Activated naive CD4-positive, alpha-beta T cell treated with anti-CD3 and anti-CD28 coated beads, Interleukin-2, amount 50 U/mL, for 72 hours (primary cell): ENCODE data around the gene CCDC137. TPM values are rescaled to one million over a fixed set of nuclear protein-coding genes. Genes with fewer than 3 reads are reported as not detected.
A peak's percentile ranks its signal among the peaks of the same experiment; 100 is the strongest.

Experiments
- ATAC-seq, 2 donors: fragments of 150-1000 bp; cut with Tn5 transposase; 2 replicates each; pipeline ENCODE4 v1.10.0; 2021; ENCODE audit warnings: mild to moderate bottlenecking in 2 of 2, moderate library complexity in 2 of 2
- DNase-seq, 2 donors: peaks; one replicate each; pipeline ENCODE4 v3.0.0; 2021 to 2022; ENCODE audit warnings: low spot score in 2 of 2
- H3K27ac Mint-ChIP-seq, 2 donors: one replicate each; pipeline ENCODE4 v1.8.0; 2022; ENCODE audit warnings: mild to moderate bottlenecking in 2 of 2, mixed read lengths in 2 of 2
- H3K36me3 Mint-ChIP-seq, 2 donors: one replicate each; pipeline ENCODE4 v1.8.0; 2022; ENCODE audit warnings: mixed read lengths in 2 of 2
- H3K9me3 Mint-ChIP-seq, 2 donors: one replicate each; pipeline ENCODE4 v1.8.0; 2022; ENCODE audit warnings: mixed read lengths in 2 of 2
- total RNA-seq, 2 donors: library from RNA; stranded (reverse); gene quantifications; one replicate each; pipeline ENCODE4 v1.2.3, GENCODE V29; 2022

The CCDC137 gene
- total RNA-seq, 2 donors from 2014 or later = 35.0 to 38.7 TPM

DNA sequence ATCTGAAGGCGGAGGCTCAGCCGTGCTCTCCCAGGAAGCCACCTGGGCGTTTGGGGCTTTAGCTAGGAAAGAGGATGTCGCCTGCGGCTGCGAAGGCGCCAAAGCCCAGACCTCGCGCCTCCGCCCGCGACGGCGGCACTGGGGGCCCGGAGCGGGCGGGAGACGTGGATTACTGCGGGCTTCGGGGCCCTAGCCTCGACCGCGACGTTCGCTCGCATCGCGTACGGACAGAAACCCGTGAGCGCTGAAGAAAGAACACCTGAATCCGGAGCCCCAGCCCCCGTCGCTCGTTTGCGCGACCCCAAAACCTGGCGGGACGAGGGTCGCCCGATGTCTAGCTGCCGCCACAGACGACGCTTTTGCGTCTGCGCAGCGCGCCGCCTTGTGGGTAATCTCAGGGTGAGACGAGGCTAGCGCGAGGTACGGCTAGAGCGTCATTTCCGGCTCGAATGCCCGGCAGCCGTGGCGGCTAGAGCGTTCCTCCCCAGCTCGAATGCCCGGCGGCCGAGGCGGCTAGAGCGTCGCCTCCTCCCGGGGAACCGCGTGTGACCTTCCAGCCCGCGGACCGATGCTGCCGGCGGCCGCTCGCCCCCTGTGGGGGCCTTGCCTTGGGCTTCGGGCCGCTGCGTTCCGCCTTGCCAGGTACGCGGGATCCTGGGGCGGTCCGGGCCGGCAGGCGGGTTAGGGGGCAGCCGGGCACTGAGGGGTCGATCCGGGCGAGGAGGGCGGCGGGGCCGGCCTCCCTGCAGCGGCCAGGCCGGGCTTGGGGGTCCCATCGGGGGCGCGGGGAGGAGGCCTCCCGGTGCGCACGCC is 36.6 kb downstream of the CCDC137 start, which contains the start of gene MRPL12:
Gene MRPL12, plus strand, starts transcription at position 434 of the 813 bp plus-strand sequence. Its CDS starts 135 bp downstream, at position 569.
- DNase-seq (peak; percentile 87 to 89), ATAC-seq (peak; percentile 91 to 92)
- no peaks in the 10 kb centered on the region for H3K9me3 Mint-ChIP-seq
- peak within 1 kb of the TSS; percentile 99 to 100 for H3K27ac Mint-ChIP-seq
- H3K36me3 Mint-ChIP-seq = peaks cover 36 to 49% of the 10 kb centered on the region in 2 donors

DNA sequence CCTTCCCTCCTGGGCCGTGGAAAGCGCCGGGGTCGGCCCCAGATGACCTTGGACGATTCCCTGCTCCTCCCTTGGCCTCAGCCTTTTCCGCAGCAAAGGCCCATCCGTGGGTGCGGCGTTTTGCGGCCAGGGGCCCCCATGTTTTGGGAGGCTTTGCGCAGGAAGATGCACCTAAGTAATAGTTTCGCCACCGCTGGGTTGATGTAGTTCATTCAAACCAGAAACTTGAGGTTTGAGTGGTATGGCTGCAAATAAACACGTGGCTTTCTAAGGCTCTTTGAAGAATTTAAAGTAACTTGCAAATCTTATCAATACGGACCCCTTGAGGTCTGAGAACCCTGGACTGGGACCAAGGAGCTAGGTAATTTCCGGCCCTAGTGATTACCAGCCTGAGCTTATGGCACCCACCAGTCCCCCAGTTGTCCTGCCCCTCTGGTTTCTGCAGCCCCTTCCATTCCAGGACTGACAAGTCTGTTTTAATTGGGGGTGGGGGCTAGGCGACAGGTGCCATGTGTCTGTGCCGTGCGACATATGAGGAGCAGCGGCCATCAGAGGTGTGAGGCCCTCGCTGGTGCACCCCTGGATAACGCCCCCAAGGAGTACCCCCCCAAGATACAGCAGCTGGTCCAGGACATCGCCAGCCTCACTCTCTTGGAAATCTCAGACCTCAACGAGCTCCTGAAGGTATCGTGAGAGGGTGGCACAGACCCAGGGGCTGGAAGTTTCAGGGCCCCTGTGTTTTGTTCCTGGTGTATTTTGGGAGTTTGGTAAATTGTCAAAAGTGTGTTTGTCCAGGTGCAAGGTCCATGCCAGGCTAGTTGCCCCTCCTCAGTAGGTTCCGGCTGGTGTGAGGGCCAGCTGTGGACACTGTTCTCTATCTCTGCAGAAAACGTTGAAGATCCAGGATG is 37.5 kb downstream of the CCDC137 start:
- Mint-ChIP-seq H3K9me3 (no peaks in the 10 kb centered on the region), H3K27ac (peak overlapping the region; percentile 90 to 99), H3K36me3 (peaks cover 36 to 44% of the 10 kb centered on the region in 2 donors)
- peak in 1 of 2 donors; percentile 14 for ATAC-seq
- DNase-seq = no peak

DNA sequence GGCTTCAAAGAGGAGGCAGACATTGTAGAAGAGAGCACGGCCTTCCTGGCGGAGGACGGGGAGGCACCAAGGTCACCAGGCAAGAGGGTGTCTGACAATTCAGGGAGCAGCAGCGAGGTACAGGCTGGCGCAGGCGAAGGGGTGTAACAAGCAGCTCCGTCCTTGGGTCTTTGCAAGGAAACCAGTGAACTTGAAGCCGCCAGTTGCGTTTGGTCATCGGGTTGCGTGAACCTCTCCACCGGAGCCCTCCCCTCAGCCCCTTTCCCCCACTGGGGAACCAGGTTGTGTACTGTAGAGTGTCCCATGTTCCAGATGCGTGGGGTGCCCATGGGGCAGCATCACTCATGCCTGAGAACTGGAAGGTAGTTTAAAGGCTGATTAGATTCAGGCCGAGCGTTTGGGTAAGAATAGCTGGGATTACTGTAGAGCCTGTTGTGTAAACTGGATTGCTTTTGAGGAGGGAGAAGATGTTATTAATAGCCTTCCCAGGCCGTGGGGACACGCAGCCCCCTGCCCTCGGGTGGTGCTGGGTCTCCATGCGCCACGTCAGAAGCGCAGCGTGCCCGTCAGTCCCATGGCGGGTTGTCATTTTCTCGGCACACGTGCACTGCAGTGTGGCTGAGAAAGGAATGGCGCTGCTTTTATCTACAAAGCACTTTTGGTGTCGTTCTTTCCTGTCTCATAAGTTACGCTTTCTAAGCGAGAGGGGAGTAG is 39.1 kb downstream of the CCDC137 start:
- no peak overlapping the region for H3K27ac Mint-ChIP-seq
- no peaks in the 10 kb centered on the region for H3K9me3 Mint-ChIP-seq
- peaks cover 36 to 43% of the 10 kb centered on the region in 2 donors for H3K36me3 Mint-ChIP-seq
- DNase-seq = no peak
- no peak for ATAC-seq

DNA sequence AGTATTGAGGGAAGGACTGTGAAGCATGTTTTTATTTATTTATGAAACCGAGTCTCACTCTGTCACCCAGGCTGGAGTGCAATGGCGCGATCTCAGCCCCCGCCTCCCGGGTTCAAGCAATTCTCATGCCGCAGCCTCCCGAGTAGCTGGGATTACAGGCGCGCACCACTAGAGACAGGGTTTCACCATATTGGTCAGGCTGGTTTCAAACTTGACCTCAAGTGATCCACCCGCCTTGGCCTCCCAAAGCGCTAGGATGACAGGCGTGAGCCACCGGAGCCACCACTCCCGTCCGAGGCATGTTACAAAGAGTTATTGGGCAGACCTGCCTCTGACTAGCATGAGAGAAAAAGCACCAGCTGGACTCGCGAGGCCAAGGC is 39.7 kb downstream of the CCDC137 start:
- no peaks in the 10 kb centered on the region for H3K9me3 Mint-ChIP-seq
- peaks cover 36 to 37% of the 10 kb centered on the region in 2 donors for H3K36me3 Mint-ChIP-seq
- H3K27ac Mint-ChIP-seq = peak overlapping the region in 1 of 2 donors; percentile 86
- DNase-seq (no peak), ATAC-seq (no peak)

DNA sequence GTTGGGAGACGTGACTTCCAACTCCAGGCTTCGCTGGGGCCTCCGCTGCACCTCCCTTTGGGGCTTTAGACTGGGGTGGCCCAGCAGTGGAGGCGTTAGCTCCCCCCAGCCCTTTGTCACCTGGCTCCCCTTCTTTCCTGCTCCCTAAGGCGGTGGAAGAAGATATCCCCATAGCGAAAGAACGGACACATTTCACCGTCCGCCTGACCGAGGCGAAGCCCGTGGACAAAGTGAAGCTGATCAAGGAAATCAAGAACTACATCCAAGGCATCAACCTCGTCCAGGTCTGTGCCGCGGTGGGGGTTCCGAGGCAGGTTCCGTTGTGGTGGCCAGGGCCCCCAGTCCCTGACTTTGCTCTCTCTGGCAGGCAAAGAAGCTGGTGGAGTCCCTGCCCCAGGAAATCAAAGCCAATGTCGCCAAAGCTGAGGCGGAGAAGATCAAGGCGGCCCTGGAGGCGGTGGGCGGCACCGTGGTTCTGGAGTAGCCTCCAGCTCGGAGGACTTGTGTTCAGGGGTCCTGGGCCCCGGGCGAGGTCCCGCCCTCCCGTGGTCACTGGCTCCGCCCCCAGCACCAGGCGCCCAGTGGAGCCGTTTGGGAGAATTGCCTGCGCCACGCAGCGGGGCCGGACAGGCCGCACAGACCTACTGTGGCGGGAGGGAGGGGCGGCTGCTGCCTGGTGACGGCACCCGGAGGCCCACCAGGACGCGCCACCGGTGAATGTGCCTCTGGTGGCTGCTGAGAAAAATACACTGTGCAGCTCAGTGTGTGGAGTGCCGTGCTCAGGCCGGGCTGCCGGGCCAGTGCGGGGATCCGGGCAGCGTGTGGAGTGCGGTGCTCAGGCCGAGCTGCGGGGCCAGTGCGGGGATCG is 40.5 kb downstream of the CCDC137 start:
- DNase-seq = no peak
- Mint-ChIP-seq H3K36me3 (peaks cover 32 to 36% of the 10 kb centered on the region in 2 donors), H3K27ac (no peak overlapping the region), H3K9me3 (no peaks in the 10 kb centered on the region)
- no peak for ATAC-seq

DNA sequence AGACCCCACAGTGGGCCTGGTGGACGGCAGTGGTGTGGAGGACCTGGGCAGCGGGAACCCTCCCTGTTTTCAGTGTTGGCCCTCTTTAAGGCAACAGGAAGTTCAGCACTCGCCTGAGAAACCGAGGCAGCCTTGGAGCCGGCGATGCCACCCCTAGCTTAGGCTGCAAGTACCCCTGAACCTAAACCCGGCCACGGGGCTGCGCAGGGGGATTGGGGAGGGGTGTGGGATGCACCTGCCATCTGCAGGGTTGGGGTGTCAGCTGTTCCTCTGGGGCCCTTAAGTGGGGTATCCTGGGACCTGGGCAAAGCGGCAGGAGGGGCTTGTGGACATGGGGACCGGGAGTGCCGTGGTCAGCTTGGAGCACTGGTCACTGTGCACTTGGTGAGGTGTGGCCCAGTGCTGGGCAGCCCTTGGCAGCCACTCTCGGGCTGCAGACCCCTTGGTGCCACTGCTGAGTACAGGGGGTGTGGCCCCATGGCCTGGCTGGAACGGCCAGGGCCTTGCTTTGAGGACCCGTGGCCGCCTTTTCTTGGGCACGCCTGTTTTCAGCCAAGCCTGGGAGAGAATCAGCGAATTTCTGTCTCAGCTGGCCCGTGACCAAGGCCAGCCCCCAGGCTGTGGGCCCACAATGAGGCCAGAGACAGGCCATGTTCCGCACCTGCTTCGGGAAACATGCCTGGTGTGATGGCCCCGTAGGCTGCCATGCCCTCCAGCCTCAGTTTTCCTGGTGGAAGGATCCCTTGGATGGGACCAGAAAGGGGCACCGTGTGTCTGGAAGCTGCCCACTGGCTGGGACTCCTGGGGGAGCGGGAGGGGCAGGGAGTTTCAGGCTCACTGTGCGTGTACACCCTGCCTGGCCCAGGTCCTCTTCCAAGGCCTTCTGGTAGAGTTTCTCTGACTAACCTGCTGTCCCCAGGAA is 41.4 kb downstream of the CCDC137 start:
- DNase-seq (no peak), ATAC-seq (no peak)
- H3K9me3 Mint-ChIP-seq = no peaks in the 10 kb centered on the region
- H3K27ac Mint-ChIP-seq = no peak overlapping the region
- peaks cover 22 to 31% of the 10 kb centered on the region in 2 donors for H3K36me3 Mint-ChIP-seq

DNA sequence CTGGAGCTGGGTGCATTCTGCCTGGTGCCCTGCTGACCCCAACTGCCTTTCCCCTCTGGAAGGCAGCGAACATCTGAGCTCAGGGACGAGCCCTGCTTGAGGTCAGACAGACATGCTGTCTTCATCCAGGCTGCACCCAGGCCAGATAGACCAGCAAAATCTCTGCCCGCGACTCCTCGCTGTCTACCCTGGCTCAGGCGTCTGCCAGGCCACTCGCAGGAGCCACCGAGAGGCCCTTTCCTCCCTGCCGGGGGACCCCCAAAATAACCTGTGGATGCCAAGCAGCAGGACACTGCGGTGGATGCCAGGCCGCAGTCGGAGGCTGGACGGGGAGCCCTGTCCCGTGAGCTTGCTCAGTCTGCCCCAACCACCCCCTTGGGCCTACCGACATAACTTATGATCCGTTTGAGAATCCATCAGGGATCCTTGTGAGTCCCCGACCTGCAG is 42.2 kb downstream of the CCDC137 start:
- ATAC-seq (no peak), DNase-seq (no peak)
- no peaks in the 10 kb centered on the region for H3K9me3 Mint-ChIP-seq
- peaks cover 21 to 30% of the 10 kb centered on the region in 2 donors for H3K36me3 Mint-ChIP-seq
- peak overlapping the region in 1 of 2 donors; percentile 93 for H3K27ac Mint-ChIP-seq

DNA sequence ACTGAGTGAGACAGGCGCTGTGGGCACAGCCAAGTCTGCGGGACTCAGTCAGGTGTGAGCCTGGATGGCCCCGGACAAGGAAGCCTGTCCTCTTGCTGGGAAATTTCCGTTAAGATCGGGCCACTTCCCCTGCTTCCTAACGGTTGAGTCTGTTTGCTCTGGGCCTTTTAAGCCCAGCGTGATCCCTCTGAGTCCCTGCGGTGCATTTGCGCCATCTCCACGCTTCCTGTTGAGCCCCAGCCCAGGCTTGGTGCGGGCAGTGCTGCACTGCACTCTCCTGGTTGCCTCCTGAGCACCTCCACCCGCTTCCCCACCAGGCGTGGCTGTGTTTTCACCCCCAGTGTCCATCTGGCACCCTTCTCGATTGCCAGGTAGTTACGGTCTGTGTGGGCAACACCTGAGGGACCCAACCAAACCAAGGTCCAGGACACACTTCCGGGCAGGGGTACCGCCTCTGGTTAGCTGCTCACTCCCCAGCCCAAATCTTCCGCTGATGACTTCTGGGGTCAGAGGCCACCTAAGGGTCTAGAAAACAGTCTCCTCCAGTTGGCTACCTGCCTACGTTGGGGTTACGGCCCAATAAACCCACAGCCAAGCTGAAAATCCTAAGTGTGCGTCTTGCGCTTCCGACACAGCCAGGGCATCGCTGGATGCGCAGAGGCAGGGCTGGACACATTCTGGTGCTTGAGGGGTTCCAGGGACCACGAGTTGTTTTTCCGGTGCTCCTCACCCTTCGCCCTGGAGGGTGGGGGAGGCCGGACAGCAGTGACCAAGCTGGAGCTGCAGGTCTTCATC is 44.2 kb downstream of the CCDC137 start:
- Mint-ChIP-seq H3K9me3 (no peaks in the 10 kb centered on the region), H3K27ac (peak overlapping the region; percentile 85 to 94), H3K36me3 (peaks cover 9 to 17% of the 10 kb centered on the region in 2 donors)
- ATAC-seq (no peak), DNase-seq (no peak)

DNA sequence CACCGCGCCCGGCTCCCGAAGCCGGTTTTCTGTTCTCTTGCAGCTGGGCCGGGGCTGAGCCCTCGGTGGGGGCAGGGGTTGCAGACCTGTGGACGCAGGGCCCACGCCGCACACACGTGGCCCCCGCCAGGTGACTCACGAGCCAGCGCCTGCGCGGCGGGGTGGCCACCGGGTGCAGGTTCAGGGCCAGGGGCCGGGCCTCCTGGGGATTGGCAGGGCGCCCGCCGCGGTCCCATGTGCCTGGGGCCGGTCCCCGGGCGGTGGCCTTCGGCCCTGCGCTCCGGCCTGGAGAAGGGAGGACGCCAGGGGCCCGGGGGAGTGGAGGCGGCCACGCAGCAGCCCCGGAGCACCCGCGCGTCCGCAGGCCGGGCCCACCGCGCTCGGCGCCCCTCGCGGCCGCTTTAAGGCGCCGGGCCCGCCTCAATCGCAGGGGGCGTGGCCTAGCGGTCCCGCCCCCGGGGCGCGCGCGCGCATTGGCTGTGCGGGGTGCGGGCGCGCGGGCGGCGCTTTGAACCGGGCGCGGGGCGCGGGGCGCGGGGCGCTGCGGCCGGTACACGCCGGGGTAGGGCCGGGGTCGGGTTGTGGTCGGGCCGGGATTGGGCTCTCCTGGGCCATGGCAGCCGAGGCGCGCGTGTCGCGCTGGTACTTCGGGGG is 45.4 kb downstream of the CCDC137 start, which contains the start of gene SLC25A10:
Gene SLC25A10, plus strand, starts transcription at position 471 of the 654 bp plus-strand sequence. Its CDS starts 143 bp downstream, at position 614.
- DNase-seq (peak; percentile 85 to 91), ATAC-seq (peak; percentile 89 to 93)
- Mint-ChIP-seq H3K27ac (peak within 1 kb of the TSS; percentile 85 to 94), H3K36me3 (peaks cover 0 to 6% of the 10 kb centered on the region in 2 donors), H3K9me3 (no peaks in the 10 kb centered on the region)

DNA sequence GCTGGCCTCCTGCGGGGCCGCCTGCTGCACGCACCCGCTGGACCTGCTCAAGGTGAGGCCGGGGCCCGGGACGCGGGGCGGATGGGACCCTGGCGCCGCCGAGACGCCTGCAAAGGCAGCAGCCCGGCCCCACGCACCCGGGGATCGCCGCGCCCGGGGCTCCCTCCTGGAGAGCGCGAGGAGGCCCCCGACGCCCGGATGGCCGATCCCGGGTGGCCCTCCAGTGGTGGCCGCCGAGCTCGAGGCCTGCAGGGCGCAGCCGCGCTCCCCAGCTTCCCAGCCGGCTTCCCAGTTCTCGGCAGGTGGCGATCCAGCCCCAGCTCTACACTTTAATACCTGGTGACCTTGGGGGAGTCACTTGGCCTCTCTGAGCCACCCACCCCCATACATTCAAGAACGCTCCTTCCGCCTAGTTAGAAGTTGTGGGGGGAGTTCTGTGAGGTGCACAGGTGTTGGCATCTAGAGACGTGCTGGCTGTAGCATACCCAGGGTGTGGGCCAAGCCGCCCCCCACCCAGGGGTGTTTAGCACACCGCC is 46.0 kb downstream of the CCDC137 start:
- H3K36me3 Mint-ChIP-seq = peaks cover 0 to 5% of the 10 kb centered on the region in 2 donors
- DNase-seq = no peak
- H3K27ac Mint-ChIP-seq = peak overlapping the region; percentile 85 to 92
- no peaks in the 10 kb centered on the region for H3K9me3 Mint-ChIP-seq
- peak in 1 of 2 donors; percentile 34 for ATAC-seq

DNA sequence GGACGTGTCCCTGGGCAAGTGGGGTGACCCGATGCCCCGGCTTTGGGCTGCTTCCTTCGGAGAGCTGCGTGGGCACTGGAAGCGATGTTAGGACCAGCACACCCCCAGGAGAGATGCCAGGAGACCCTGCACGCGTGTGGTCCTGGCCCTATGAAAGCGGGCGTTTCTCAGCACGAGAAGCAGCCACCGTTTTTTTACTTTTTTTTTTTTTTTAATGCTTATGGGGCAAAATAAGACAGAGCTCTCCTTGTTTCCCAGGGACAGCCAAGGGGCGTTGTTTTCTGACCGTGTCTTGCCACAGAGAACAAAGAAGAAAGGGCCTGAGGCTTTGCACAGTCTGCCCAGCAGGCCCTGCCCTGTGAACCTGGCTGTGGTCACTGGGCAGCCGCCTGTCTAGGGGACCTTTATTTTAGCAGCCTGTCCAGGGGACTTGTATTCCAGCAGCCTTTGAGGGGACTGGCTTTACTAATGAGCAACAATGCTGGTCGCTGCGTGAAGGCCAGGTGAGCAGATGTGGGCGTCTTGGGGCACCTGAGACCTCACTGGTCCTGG is 46.5 kb downstream of the CCDC137 start:
- Mint-ChIP-seq H3K36me3 (peaks cover 0 to 5% of the 10 kb centered on the region in 2 donors), H3K9me3 (no peaks in the 10 kb centered on the region), H3K27ac (peak overlapping the region; percentile 85 to 92)
- DNase-seq (no peak), ATAC-seq (no peak)

DNA sequence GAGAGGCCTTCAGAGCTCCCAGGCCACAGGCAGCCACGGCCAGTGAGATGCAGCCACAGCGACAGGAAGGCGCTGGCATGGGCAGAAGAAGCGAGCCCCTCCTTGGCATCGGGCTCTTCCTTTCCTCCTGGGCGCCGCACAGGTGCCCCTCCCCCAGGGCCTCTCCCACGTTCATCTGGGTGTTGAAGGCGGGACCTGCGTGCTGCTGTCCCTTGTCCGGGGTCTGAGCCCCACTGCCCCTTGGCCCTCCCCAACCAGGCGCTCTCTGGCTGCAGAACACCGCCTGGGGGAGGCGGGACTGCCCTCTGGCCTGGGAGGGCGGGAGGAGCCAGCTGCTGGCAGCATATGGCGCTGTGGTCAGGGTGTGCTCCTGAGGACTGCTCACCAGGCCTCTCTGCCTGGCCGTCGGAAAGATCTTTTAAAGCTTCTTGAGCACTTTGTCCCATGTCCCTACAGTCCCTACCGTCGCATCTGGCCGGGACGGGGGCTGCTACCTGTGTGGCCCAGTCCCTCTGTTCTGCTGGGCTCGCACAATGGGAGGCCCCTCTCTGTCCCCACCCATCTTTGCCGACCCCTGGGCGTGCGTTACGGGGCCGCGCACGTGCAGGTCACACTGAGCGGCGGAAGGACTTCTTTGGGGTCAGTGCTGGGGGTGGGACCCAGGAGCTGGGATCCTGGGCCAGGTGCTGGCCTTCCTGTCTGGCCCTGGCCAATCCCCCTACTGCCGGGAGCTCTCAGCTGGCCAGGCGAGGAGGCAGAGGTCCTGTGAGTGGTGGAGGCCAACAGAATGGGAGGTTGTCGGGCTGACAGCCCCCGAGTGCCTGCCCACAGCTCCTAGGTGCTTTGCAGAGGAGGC is 47.2 kb downstream of the CCDC137 start:
- H3K27ac Mint-ChIP-seq = peak overlapping the region in 1 of 2 donors; percentile 92
- no peaks in the 10 kb centered on the region for H3K9me3 Mint-ChIP-seq
- H3K36me3 Mint-ChIP-seq = peaks cover 0 to 5% of the 10 kb centered on the region in 2 donors
- DNase-seq (no peak), ATAC-seq (no peak)
